GM12865 (cell line): ENCODE results near the gene EPS8.

ENCODE experiments used
- DNase-seq: peaks from one replicate; pipeline ENCODE4 v3.0.0; 2010; ENCODE audit warnings: low read depth
- H3K4me3 ChIP-seq: 2 replicates; pipeline ENCODE4 v1.5.1; 2011; ENCODE audit warnings: mild to moderate bottlenecking, low read depth, low read length, control low read depth
- CTCF ChIP-seq: IDR thresholded peaks from 2 replicates; pipeline ENCODE4 v1.5.1; 2011; ENCODE audit warnings: low read length, control low read depth, low read depth, inconsistent platforms; ENCODE audit not compliant: insufficient read depth; ENCODE audit errors: missing control alignments

The EPS8 gene

GRCh38 chr12:15707516-15708199, 81.5 kb downstream of the EPS8 start:
- no peak overlapping the region for H3K4me3 ChIP-seq
- TF ChIP-seq CTCF = no peak

GRCh38 chr12:15706010-15706676, 83.0 kb downstream of the EPS8 start:
- no peak for TF ChIP-seq CTCF
- DNase-seq = no peak

More at GRCh38 chr12:15707516-15708199, 81.5 kb downstream of the EPS8 start:
- DNase-seq = no peak

GRCh38 chr12:15705606-15706005, 83.6 kb downstream of the EPS8 start:
- no peak for TF ChIP-seq CTCF
- no peak for DNase-seq
- H3K4me3 ChIP-seq = no peak overlapping the region

More at GRCh38 chr12:15706010-15706676, 83.0 kb downstream of the EPS8 start:
- no peak overlapping the region for H3K4me3 ChIP-seq

GRCh38 chr12:15702276-15702675, 86.9 kb downstream of the EPS8 start:
- H3K4me3 ChIP-seq = no peak overlapping the region
- DNase-seq = no peak
- TF ChIP-seq CTCF = no peak

GRCh38 chr12:15701631-15702156, 87.5 kb downstream of the EPS8 start:
- TF ChIP-seq CTCF = no peak
- H3K4me3 ChIP-seq = no peak overlapping the region
- no peak for DNase-seq

- no peak for TF ChIP-seq CTCF
- H3K4me3 ChIP-seq = no peak overlapping the region
- peak; percentile 24 for DNase-seq
Observed at GRCh38 chr12:15701206-15701605, 88.0 kb downstream of the EPS8 start.
